Natural killer cell (primary cell): ENCODE data around the gene CNKSR1. TPM values are rescaled to one million over a fixed set of nuclear protein-coding genes. Genes with fewer than 3 reads are reported as not detected.

Source experiments
- ATAC-seq, 3 donors: fragments of 150-1000 bp in 2 of 3; fragments of 200-7000 bp in 1 of 3; cut with Tn5 transposase; 1 replicate in 1 of 3; 2 replicates in 2 of 3; pipeline ENCODE4 v1.10.0; 2021; ENCODE audit warnings: mild to moderate bottlenecking in 2 of 3, moderate library complexity in 2 of 3
- DNase-seq, 2 donors: peaks; one replicate each; pipeline versions ENCODE4 v3.0.0 to v3.0.0-alpha.2; 2013 to 2021; ENCODE audit warnings: mixed read lengths in 1 of 2
- H3K27ac ChIP-seq: one replicate; pipeline ENCODE4 v1.5.1; 2013; ENCODE audit warnings: mild to moderate bottlenecking, low read length
- H3K27me3 ChIP-seq: one replicate; pipeline ENCODE4 v1.6.1; 2013; ENCODE audit warnings: low read length; ENCODE audit not compliant: control insufficient read depth, insufficient read depth
- H3K36me3 ChIP-seq: one replicate; pipeline ENCODE4 v1.6.1; 2013; ENCODE audit warnings: low read length; ENCODE audit not compliant: control insufficient read depth, insufficient read depth
- H3K4me1 ChIP-seq: one replicate; pipeline ENCODE4 v1.6.1; 2013; ENCODE audit warnings: low read length; ENCODE audit not compliant: control insufficient read depth, insufficient read depth
- H3K4me3 ChIP-seq: one replicate; pipeline ENCODE4 v1.5.1; 2013; ENCODE audit warnings: low read length
- H3K9me3 ChIP-seq: one replicate; pipeline ENCODE4 v1.6.1; 2013; ENCODE audit warnings: low read length; ENCODE audit not compliant: control insufficient read depth, insufficient read depth
- H3K27ac Mint-ChIP-seq, 2 donors: one replicate each; pipeline ENCODE4 v1.8.0; 2022; ENCODE audit warnings: mild to moderate bottlenecking in 2 of 2, mixed read lengths in 2 of 2, moderate library complexity in 1 of 2
- H3K27me3 Mint-ChIP-seq, 2 donors: one replicate each; pipeline ENCODE4 v1.8.0; 2022; ENCODE audit warnings: low read depth in 2 of 2, mixed read lengths in 2 of 2
- H3K36me3 Mint-ChIP-seq: one replicate; pipeline ENCODE4 v1.8.0; 2022; ENCODE audit warnings: mixed read lengths
- H3K4me1 Mint-ChIP-seq, 2 donors: one replicate each; pipeline ENCODE4 v1.8.0; 2022; ENCODE audit warnings: mixed read lengths in 2 of 2
- H3K4me3 Mint-ChIP-seq: one replicate; pipeline ENCODE4 v1.8.0; 2022; ENCODE audit warnings: mild to moderate bottlenecking, moderate library complexity, mixed read lengths
- H3K9me3 Mint-ChIP-seq, 2 donors: one replicate each; pipeline ENCODE4 v1.8.0; 2022; ENCODE audit warnings: mixed read lengths in 2 of 2
- CTCF ChIP-seq: fragments of 200-600 bp; IDR thresholded peaks from one replicate; pipeline ENCODE4 v1.8.0; 2022; ENCODE audit warnings: antibody characterized with exemption
- WGBS: methylation state at CpG from one replicate; pipeline ENCODE4 v1.1.7; 2013; ENCODE audit warnings: missing lambda C conversion rate; ENCODE audit not compliant: insufficient coverage; 5-methylcytosine and 5-hydroxymethylcytosine counted together
- intact Hi-C: fragments of 100-400 bp; cut with micrococcal nuclease; formaldehyde crosslinking; loops from one replicate; pipeline ENCODE4 v1.14.2; 2022
- total RNA-seq, 4 donors: library from RNA; stranded (reverse); fragments of 120-200 nt in 1 of 4; gene quantifications; one replicate each; pipeline versions ENCODE4 v1.2.3 to v1.2.4, GENCODE V29; 2013 to 2022

The CNKSR1 gene
- total RNA-seq, 3 donors from 2014 or later (not counting 1 experiment from before 2014, with no cell fraction given): 0.89 to 1.9 (median 1.0) TPM

GRCh38 chr1:26145960-26146294 lies 31.4 kb upstream of the CNKSR1 start:
- no peak for ATAC-seq
- H3K36me3 Mint-ChIP-seq: no peaks in the 10 kb centered on the region

GRCh38 chr1:26148887-26149286 lies 28.4 kb upstream of the CNKSR1 start:
- DNase-seq (no peak), ATAC-seq (no peak)
- intact Hi-C loops: loop anchor here (5.0 kb wide), 1 partner anchor 112 kb away; no protein-coding TSS in a partner anchor
- Mint-ChIP-seq H3K27me3 (peaks cover 18 to 20% of the 10 kb centered on the region in 2 donors), H3K36me3 (no peaks in the 10 kb centered on the region), H3K4me3 (no peak overlapping the region), H3K27ac (no peak overlapping the region), H3K9me3 (no peaks in the 10 kb centered on the region), H3K4me1 (peaks cover 0 to 5% of the 10 kb centered on the region in 2 donors)
- H3K27me3 ChIP-seq: no peaks in the 10 kb centered on the region
- peaks cover 4% of the 10 kb centered on the region for H3K4me1 ChIP-seq
- H3K9me3 ChIP-seq: no peaks in the 10 kb centered on the region
- H3K36me3 ChIP-seq: no peaks in the 10 kb centered on the region
- no peak for TF ChIP-seq CTCF
- H3K27ac ChIP-seq: no peak overlapping the region
- no peak overlapping the region for H3K4me3 ChIP-seq

More at GRCh38 chr1:26145960-26146294, 31.4 kb upstream of the CNKSR1 start:
- WGBS: 70% methylated on average over 6 of the region's 6 CpGs
- intact Hi-C loops: loop anchor here (1.0 to 5.0 kb wide), 2 partner anchors 41 to 109 kb away; no protein-coding TSS in a partner anchor
- peaks cover 4% of the 10 kb centered on the region for H3K4me1 ChIP-seq
- H3K27ac ChIP-seq: no peak overlapping the region
- no peak overlapping the region for H3K27ac Mint-ChIP-seq
- no peaks in the 10 kb centered on the region for H3K9me3 ChIP-seq
- H3K4me3 ChIP-seq: no peak overlapping the region
- H3K27me3 Mint-ChIP-seq: peaks cover 22 to 30% of the 10 kb centered on the region in 2 donors
- no peak overlapping the region for H3K4me3 Mint-ChIP-seq
- H3K9me3 Mint-ChIP-seq: no peaks in the 10 kb centered on the region
- peaks cover 0 to 5% of the 10 kb centered on the region in 2 donors for H3K4me1 Mint-ChIP-seq
- DNase-seq: no peak
- no peaks in the 10 kb centered on the region for H3K27me3 ChIP-seq
- TF ChIP-seq CTCF: no peak
- H3K36me3 ChIP-seq: no peaks in the 10 kb centered on the region

GRCh38 chr1:26153966-26154532 lies 23.2 kb upstream of the CNKSR1 start:
- Histone ChIP-seq H3K9me3 (no peaks in the 10 kb centered on the region), H3K4me3 (no peak overlapping the region), H3K36me3 (no peaks in the 10 kb centered on the region), H3K27ac (no peak overlapping the region), H3K4me1 (peaks cover 4% of the 10 kb centered on the region), H3K27me3 (peaks cover 12% of the 10 kb centered on the region)
- intact Hi-C loops: no loop called here
- H3K9me3 Mint-ChIP-seq: no peaks in the 10 kb centered on the region
- no peaks in the 10 kb centered on the region for H3K36me3 Mint-ChIP-seq
- ATAC-seq (no peak), DNase-seq (no peak)
- TF ChIP-seq CTCF: no peak
- peaks cover 34 to 38% of the 10 kb centered on the region in 2 donors for H3K27me3 Mint-ChIP-seq
- peaks cover 0 to 5% of the 10 kb centered on the region in 2 donors for H3K4me1 Mint-ChIP-seq
- 83% methylated on average over 5 of the region's 5 CpGs for WGBS
- H3K27ac Mint-ChIP-seq: no peak overlapping the region
- H3K4me3 Mint-ChIP-seq: no peak overlapping the region

GRCh38 chr1:26154750-26155149 lies 22.5 kb upstream of the CNKSR1 start:
- Mint-ChIP-seq H3K27ac (no peak overlapping the region), H3K4me3 (no peak overlapping the region), H3K4me1 (peaks cover 0 to 5% of the 10 kb centered on the region in 2 donors), H3K9me3 (no peaks in the 10 kb centered on the region), H3K36me3 (no peaks in the 10 kb centered on the region), H3K27me3 (peaks cover 35 to 41% of the 10 kb centered on the region in 2 donors)
- DNase-seq (no peak), ATAC-seq (no peak)
- intact Hi-C loops: no loop called here
- Histone ChIP-seq H3K27ac (no peak overlapping the region), H3K9me3 (no peaks in the 10 kb centered on the region), H3K4me3 (no peak overlapping the region), H3K4me1 (peaks cover 4% of the 10 kb centered on the region), H3K36me3 (no peaks in the 10 kb centered on the region), H3K27me3 (peaks cover 12% of the 10 kb centered on the region)
- 78% methylated on average over 9 of the region's 9 CpGs for WGBS
- TF ChIP-seq CTCF: no peak
